GM18502 (cell line): Measurements from ENCODE around the gene VMP1.
A peak's percentile ranks its signal among the peaks of the same experiment; 100 is the strongest.
"Not testable (repeated sequence)": the region's sequence is repeated elsewhere in the genome, so short reads cannot be mapped to it uniquely, and the experiment has no call there.

Experiments
- ATAC-seq: cut with Tn5 transposase; IDR thresholded peaks from one replicate; pipeline ENCODE4 v1.9.1; 2021; ENCODE audit warnings: mild to moderate bottlenecking; ENCODE audit not compliant: unreplicated experiment, poor library complexity

The VMP1 gene

GRCh38 chr17:59837308-59838051, 130.0 kb downstream of the VMP1 start:
- ATAC-seq: peak; percentile 78

GRCh38 chr17:59838052-59838916, 130.8 kb downstream of the VMP1 start:
- ATAC-seq: no peak

DNA sequence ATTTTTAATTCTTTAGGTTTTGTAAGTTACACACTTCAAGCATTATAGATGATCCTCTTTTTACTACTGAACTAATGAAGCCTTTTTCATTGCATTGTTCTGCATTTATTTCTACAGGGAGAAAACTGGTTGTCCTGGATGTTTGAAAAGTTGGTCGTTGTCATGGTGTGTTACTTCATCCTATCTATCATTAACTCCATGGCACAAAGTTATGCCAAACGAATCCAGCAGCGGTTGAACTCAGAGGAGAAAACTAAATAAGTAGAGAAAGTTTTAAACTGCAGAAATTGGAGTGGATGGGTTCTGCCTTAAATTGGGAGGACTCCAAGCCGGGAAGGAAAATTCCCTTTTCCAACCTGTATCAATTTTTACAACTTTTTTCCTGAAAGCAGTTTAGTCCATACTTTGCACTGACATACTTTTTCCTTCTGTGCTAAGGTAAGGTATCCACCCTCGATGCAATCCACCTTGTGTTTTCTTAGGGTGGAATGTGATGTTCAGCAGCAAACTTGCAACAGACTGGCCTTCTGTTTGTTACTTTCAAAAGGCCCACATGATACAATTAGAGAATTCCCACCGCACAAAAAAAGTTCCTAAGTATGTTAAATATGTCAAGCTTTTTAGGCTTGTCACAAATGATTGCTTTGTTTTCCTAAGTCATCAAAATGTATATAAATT, 132.3 kb downstream of the VMP1 start:
- ATAC-seq: no peak

DNA sequence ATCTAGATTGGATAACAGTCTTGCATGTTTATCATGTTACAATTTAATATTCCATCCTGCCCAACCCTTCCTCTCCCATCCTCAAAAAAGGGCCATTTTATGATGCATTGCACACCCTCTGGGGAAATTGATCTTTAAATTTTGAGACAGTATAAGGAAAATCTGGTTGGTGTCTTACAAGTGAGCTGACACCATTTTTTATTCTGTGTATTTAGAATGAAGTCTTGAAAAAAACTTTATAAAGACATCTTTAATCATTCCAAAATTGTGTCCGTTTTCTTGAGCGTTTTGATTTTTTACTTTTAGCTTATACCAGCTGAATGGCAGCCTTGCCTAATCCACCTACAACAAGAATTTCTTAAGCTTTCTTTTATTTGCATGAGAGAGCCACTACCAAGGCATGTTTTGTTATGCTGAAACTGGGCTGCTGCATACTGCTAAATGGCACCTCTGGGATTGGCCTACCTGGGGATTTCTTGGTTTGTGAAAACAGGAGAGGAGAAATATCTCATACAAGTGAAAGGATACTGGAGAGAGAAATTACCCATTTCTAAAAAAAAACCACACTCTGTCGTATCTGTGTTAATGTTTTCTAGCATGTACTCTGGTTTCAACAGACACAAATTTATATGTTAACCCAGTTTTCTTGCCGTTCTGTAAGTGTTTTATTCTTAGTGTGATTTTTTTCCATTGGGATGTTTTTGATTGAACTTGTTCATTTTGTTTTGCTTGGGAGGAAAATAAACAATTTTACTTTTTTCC, 133.1 kb downstream of the VMP1 start:
- ATAC-seq: no peak

- not testable (repeated sequence) for ATAC-seq
Observed at GRCh38 chr17:59841091-59841881, 133.8 kb downstream of the VMP1 start.

DNA sequence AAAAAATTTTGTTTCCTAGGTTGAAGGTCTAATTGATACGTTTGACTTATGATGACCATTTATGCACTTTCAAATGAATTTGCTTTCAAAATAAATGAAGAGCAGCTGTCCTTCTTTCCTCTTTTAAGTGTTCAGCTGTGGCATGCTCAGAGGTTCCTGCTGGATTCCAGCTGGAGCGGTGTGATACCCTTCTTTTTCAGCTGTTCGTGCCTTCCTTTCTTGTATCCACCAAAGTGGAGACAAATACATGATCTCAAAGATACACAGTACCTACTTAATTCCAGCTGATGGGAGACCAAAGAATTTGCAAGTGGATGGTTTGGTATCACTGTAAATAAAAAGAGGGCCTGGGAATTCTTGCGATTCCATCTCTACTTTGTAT, 134.4 kb downstream of the VMP1 start:
- not testable (repeated sequence) for ATAC-seq

DNA sequence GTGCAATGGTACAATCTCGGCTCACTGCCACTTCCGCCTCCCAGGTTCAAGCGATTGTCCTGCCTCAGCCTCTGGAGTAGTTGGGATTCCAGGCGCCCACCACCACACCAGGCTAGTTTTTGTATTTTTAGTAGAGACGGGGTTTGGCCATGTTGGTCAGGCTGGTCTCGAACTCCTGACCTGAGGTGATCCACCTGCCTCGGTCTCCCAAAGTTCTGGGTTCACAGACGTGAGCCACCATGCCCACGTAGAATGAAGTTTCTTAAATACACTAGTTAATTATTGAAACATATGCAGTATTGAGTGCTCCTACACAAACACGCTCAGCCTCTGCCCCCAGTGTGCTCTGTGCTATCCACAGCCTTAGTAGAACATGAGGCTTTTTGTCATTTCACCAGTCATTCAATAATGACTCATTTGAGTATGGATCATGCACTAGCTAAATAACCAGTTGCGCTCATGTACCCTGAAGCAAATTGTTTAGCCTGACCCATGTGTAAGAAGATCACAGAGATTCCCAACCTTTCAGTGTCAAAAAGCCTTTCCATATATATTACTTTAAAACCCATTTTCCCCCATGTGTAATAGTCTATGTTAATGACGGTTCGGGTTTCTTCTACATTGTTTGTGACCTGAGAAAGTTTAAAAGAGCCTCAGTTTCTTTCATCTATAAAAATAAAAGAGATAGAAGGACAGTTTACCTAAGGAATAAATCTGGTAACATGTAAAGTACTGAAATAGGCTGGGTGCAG, 135.6 kb downstream of the VMP1 start:
- ATAC-seq: no peak

- no peak for ATAC-seq
Observed at GRCh38 chr17:59844884-59845594, 137.6 kb downstream of the VMP1 start.

DNA sequence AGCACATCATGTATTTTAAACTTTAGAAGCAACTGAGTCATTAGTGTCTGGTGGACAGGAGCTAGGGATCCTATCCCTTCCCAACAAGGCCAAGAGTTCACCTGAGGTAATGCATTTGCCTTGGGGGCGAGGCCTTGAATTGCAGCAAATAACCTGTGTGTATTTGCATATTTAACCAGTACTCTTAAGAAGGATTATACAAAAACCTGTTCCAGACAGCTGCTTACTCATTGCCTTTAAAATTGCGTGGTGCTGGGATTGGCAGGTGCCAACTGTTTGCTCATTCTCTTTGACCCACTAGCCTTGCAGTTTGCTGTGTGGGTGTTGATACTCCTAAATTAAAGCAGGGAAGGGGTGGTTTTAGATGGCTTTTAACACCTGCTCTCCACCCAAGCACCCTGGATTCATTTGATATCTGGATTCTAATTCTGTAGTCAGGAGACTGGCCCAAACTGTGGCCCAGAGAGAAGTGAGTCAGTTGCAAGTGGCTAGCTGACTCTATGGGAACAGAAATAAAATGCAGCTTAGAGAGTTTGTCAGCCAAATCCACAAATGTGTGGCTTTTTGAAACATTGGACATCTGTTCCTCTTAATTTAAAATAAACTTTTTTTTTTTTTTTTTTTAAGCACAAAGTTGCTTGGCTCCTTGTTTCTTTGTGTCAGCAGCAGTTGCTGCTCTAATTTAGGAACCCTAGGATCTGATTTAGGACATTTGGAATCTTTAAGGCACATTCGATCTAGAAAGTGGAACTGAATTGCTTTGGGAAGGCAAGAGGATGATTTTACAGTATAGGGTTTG, 138.3 kb downstream of the VMP1 start:
- ATAC-seq: no peak

DNA sequence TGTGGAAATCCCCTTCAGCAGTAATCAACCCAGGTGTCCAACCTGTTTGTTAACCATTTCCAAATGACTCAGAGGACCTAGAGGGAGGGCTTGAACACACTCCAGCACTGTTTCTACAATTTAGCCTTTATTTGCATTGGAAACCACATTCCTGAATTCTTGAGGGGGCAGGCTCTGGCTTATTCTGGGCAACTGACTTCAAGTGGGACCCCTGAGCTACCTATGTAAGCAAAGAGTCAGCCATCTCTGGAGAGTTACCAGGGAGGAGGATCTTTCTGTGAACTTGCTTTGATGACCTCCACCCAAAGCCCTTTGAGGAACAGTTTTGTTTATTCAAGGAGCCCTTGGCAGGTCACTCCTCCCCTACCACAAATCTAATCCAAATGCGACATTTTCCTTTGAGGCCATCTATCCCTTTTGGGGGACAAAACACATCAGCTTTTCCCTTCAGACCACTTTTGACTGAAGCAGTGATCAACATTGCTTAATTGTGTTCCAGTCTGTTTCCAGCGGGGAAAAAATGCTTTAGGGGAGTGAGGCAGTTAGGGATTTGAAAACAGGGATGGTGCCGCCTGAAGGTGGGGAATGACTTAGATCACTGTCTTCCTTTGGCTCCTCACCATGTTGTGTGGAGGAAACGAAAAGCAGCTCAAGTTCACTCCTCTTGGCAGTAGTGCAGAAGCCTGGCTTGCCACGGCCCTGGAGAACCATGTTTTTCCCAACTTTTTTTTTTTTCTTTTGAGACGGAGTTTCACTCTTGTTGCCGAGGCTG, 139.1 kb downstream of the VMP1 start:
- peak; percentile 58 for ATAC-seq

DNA sequence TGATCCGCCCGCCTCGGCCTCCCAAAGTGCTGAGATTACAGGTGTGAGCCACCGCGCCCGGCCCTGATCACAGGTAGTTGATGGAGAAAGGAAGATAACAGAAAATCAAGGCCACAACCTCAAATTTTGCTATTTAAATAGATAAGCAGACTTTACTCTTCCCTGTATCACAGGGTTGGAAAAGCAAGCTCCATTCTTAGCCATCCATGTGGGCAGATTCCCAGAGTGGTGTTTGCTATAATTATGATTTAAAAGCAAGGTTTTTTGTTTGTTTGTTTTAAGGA, 140.9 kb downstream of the VMP1 start:
- ATAC-seq: no peak

GRCh38 chr17:59848778-59849177, 141.3 kb downstream of the VMP1 start:
- ATAC-seq: no peak

GRCh38 chr17:59850311-59850710, 142.9 kb downstream of the VMP1 start:
- ATAC-seq: not testable (repeated sequence)

- no peak for ATAC-seq
Observed at GRCh38 chr17:59851439-59852375, 144.3 kb downstream of the VMP1 start.

DNA sequence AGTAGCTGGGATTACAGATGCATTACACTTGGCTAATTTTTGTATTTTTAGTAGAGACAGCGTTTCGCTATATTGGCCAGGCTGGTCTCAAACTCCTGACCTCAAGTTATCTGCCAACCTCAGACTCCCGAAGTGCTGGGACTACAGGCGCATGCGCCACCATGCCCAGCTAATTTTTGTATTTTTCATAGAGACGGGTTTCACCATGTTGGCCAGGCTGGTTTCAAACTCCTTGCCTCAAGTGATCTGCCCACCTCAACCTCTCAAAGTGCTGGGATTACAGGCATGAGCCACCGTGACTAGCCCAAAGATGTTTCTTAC, 145.4 kb downstream of the VMP1 start:
- ATAC-seq: not testable (repeated sequence)
